ENCODE data around the gene RMND5B. TPM values are rescaled to one million over a fixed set of nuclear protein-coding genes. Genes with fewer than 3 reads are reported as not detected.

Gene RMND5B
- total RNA-seq, 1 experiment from 2014 or later = 37.0 TPM

GRCh38 chr5:178123094-178123965 is 7.5 kb upstream of the RMND5B start:
- ChIA-PET POLR2A (ENCODE audit: low non-redundant PET) (no interaction called here), CTCF (no interaction called here)
- no peak for DNase-seq (ENCODE audit: low spot score)
- no peak overlapping the region for H3K27ac ChIP-seq (ENCODE audit: low read depth, low read length, poor library complexity, severe bottlenecking)
- H3K4me1 ChIP-seq (ENCODE audit: insufficient read depth, low read length, poor library complexity, severe bottlenecking) = no peaks in the 10 kb centered on the region
- BruUV-seq (replicated peaks) = no TSS peak
- no peaks in the 10 kb centered on the region for H3K36me3 ChIP-seq (ENCODE audit: insufficient read depth, low read length, poor library complexity, severe bottlenecking)
- H3K4me3 ChIP-seq (ENCODE audit: low read depth, low read length, poor library complexity, severe bottlenecking) = no peak overlapping the region
- H3K9me3 ChIP-seq (ENCODE audit: low read depth, low read length, poor library complexity, severe bottlenecking) = no peaks in the 10 kb centered on the region
- TF ChIP-seq EZH2 (IDR thresholded peaks at IDR 0.05; ENCODE audit: borderline replicate concordance, low read depth, low read length, poor library complexity, severe bottlenecking) (no peak), CTCF (conservative IDR thresholded peaks at IDR 0.05; ENCODE audit: low read depth, low read length) (no peak)
- no peaks in the 10 kb centered on the region for H3K27me3 ChIP-seq (replicated peaks; ENCODE audit: insufficient read depth, low read depth, low read length, poor library complexity)
- intact Hi-C loops (cut with micrococcal nuclease; ENCODE audit: unreplicated experiment) = no loop called here

GRCh38 chr5:178123966-178124925 is 6.6 kb upstream of the RMND5B start:
- Histone ChIP-seq H3K4me3 (ENCODE audit: low read depth, low read length, poor library complexity, severe bottlenecking) (no peak overlapping the region), H3K27me3 (replicated peaks; ENCODE audit: insufficient read depth, low read depth, low read length, poor library complexity) (no peaks in the 10 kb centered on the region), H3K36me3 (ENCODE audit: insufficient read depth, low read length, poor library complexity, severe bottlenecking) (no peaks in the 10 kb centered on the region), H3K27ac (ENCODE audit: low read depth, low read length, poor library complexity, severe bottlenecking) (no peak overlapping the region), H3K9me3 (ENCODE audit: low read depth, low read length, poor library complexity, severe bottlenecking) (no peaks in the 10 kb centered on the region), H3K4me1 (ENCODE audit: insufficient read depth, low read length, poor library complexity, severe bottlenecking) (no peaks in the 10 kb centered on the region)
- ChIA-PET POLR2A (ENCODE audit: low non-redundant PET) (no interaction called here), CTCF (no interaction called here)
- BruUV-seq (replicated peaks) = no TSS peak
- intact Hi-C loops (cut with micrococcal nuclease; ENCODE audit: unreplicated experiment) = no loop called here
- no peak for DNase-seq (ENCODE audit: low spot score)
- TF ChIP-seq EZH2 (IDR thresholded peaks at IDR 0.05; ENCODE audit: borderline replicate concordance, low read depth, low read length, poor library complexity, severe bottlenecking) = no peak
- no peak for TF ChIP-seq CTCF (conservative IDR thresholded peaks at IDR 0.05; ENCODE audit: low read depth, low read length)

- POLR2A ChIA-PET (ENCODE audit: low non-redundant PET) = no interaction called here
- Histone ChIP-seq H3K27ac (ENCODE audit: low read depth, low read length, poor library complexity, severe bottlenecking) (no peak overlapping the region), H3K4me1 (ENCODE audit: insufficient read depth, low read length, poor library complexity, severe bottlenecking) (no peaks in the 10 kb centered on the region), H3K9me3 (ENCODE audit: low read depth, low read length, poor library complexity, severe bottlenecking) (no peaks in the 10 kb centered on the region), H3K4me3 (ENCODE audit: low read depth, low read length, poor library complexity, severe bottlenecking) (no peak overlapping the region), H3K36me3 (ENCODE audit: insufficient read depth, low read length, poor library complexity, severe bottlenecking) (no peaks in the 10 kb centered on the region), H3K27me3 (replicated peaks; ENCODE audit: insufficient read depth, low read depth, low read length, poor library complexity) (no peaks in the 10 kb centered on the region)
- no peak for DNase-seq (ENCODE audit: low spot score)
- CTCF ChIA-PET = no interaction called here
- BruUV-seq (replicated peaks) = no TSS peak
- TF ChIP-seq CTCF (conservative IDR thresholded peaks at IDR 0.05; ENCODE audit: low read depth, low read length) (no peak), EZH2 (IDR thresholded peaks at IDR 0.05; ENCODE audit: borderline replicate concordance, low read depth, low read length, poor library complexity, severe bottlenecking) (no peak)
- intact Hi-C loops (cut with micrococcal nuclease; ENCODE audit: unreplicated experiment) = no loop called here
Observed at GRCh38 chr5:178125253-178125906, 5.4 kb upstream of the RMND5B start.
